Lower leg skin (tissue), 3 donors: ENCODE results near the gene FGGY.

Experiments used
- POLR2A ChIP-seq, 2 donors: fragments of 450-650 bp; IDR thresholded peaks; one replicate each; pipeline ENCODE4 v1.6.1; 2016 to 2017; ENCODE audit warnings: antibody characterized with exemption in 2 of 2, mild to moderate bottlenecking in 1 of 2, moderate library complexity in 1 of 2
- TF ChIP-seq, protein P1 (sequence below), 3 donors: fragments of 450-650 bp; IDR thresholded peaks; one replicate each; pipeline ENCODE4 v1.5.1; 2016; ENCODE audit warnings: antibody characterized with exemption in 3 of 3, mild to moderate bottlenecking in 3 of 3, moderate library complexity in 2 of 3

DNA sequence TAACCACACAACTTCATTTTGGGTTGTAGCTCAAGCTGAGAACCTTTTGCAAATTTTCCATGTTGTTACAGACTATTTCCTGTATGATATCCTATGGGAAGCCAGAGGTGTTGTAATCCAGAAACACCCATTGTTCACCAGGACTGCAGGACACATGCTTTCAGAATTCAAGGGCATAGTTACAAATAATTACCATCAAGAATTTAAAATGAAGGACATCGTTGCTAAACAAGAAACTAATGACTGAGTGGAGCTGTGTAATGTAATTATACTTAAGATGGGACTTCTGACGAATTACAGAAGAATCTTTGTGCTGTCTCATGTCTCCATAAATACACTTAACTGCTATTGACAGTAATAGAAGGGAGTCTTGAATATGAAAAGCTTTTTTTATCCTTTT, 470.2 kb downstream of the FGGY start:
- TF ChIP-seq, protein P1, sequence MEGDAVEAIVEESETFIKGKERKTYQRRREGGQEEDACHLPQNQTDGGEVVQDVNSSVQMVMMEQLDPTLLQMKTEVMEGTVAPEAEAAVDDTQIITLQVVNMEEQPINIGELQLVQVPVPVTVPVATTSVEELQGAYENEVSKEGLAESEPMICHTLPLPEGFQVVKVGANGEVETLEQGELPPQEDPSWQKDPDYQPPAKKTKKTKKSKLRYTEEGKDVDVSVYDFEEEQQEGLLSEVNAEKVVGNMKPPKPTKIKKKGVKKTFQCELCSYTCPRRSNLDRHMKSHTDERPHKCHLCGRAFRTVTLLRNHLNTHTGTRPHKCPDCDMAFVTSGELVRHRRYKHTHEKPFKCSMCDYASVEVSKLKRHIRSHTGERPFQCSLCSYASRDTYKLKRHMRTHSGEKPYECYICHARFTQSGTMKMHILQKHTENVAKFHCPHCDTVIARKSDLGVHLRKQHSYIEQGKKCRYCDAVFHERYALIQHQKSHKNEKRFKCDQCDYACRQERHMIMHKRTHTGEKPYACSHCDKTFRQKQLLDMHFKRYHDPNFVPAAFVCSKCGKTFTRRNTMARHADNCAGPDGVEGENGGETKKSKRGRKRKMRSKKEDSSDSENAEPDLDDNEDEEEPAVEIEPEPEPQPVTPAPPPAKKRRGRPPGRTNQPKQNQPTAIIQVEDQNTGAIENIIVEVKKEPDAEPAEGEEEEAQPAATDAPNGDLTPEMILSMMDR (IDR thresholded peaks at IDR 0.05) = no peak
- TF ChIP-seq POLR2A (IDR thresholded peaks at IDR 0.05) = no peak
